HG02938 (cell line): ENCODE data around the gene ZMYND10.

ENCODE experiments used
- ATAC-seq: cut with Tn5 transposase; IDR thresholded peaks from one replicate; pipeline ENCODE4 v1.9.1; 2021; ENCODE audit warnings: mild to moderate bottlenecking, moderate library complexity; ENCODE audit not compliant: unreplicated experiment

The ZMYND10 gene

DNA sequence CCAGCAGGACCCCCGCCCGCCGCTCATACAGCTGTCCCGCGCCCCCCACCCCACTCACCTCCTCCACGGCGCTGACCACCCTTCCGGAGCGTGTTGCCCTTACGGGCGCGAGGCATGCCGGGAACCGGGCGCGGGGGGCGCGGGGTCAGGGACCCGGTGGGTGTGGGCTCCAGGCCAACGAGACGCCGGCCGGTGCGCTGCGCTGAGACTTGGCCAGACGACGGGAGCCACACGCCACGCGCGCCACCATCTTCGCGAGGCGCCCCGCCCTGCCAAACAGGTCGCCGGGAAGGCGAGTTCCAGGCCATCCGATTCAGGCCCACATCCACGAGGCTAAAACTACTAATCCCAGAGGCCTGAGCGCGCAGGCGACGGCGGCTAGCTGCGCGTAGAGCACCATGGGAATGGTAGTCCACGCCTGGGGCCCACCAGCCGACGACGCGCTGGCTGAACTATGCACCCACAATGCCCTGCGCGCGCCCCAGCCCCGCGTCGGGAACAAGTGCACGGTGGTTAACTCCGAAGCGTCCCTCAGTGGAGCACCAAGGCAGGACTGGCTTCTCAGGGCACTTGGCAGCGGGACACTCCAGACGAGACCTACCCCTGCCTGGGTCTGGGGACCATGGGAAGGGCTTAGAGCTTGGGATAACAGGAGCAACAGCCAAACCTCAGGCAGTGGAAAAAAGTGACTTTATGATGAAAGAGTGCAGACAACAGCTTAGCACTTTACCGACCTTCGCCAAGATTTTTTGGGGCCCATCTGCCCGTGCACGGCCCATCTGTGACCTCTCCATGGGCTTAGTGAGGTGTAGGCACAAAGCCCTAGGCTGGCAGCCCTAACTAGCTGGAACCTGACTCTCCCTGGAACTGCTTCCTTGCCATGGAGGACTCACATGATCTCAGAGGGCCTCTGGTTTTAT lies 53.1 kb downstream of the ZMYND10 start, which contains the start of gene IFRD2:
Gene IFRD2, minus strand, starts transcription at position 271 of the 920 bp plus-strand sequence. Its CDS starts 155 bp downstream, at position 116.
- ATAC-seq: peak; percentile 93
